MM.1S (cell line): ENCODE data around the gene GLB1L3.

Source experiments
- EZH2 ChIP-seq: fragments of 300-600 bp; sonication (generic); optimal IDR thresholded peaks from 2 replicates; pipeline ENCODE3; 2017; ENCODE audit warnings: low read depth, mild to moderate bottlenecking, antibody characterized with exemption, low read length, mixed read lengths
- EZH2phosphoT487 ChIP-seq: fragments of 300-600 bp; sonication (generic); IDR thresholded peaks from 2 replicates; pipeline ENCODE4 v1.6.1; 2018; ENCODE audit warnings: antibody characterized with exemption, low read length
- TF ChIP-seq, protein P1 (sequence below): fragments of 300-600 bp; sonication (generic); IDR thresholded peaks from 2 replicates; pipeline ENCODE4 v1.5.1; 2016; ENCODE audit warnings: antibody characterized with exemption, low read length, mixed read lengths

DNA sequence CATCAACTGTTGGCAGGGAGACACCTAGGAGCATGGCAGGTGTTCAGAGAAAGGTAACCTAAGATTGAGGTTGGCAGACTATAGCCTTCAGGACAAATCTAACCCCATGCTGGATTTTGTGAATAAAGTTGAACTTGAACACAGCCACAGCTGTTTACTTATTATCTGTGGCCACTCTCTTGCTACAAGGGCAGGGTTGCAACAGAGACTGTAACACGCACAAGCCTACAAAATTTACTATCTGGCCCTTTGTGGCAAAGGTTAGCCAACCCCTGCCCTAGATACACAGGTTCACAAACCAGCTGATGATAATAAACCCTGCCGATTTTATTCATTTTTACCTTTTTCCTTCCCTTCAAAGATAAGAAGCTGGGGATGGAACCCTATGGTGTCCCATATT is 25.5 kb upstream of the GLB1L3 start:
- TF ChIP-seq, protein P1, sequence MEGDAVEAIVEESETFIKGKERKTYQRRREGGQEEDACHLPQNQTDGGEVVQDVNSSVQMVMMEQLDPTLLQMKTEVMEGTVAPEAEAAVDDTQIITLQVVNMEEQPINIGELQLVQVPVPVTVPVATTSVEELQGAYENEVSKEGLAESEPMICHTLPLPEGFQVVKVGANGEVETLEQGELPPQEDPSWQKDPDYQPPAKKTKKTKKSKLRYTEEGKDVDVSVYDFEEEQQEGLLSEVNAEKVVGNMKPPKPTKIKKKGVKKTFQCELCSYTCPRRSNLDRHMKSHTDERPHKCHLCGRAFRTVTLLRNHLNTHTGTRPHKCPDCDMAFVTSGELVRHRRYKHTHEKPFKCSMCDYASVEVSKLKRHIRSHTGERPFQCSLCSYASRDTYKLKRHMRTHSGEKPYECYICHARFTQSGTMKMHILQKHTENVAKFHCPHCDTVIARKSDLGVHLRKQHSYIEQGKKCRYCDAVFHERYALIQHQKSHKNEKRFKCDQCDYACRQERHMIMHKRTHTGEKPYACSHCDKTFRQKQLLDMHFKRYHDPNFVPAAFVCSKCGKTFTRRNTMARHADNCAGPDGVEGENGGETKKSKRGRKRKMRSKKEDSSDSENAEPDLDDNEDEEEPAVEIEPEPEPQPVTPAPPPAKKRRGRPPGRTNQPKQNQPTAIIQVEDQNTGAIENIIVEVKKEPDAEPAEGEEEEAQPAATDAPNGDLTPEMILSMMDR = no peak
- no peak for TF ChIP-seq EZH2
- no peak for TF ChIP-seq EZH2phosphoT487
